Uterus (tissue), 2 donors: ENCODE measurements around the gene ZSWIM5.

ENCODE experiments used
- POLR2A ChIP-seq, 2 donors: fragments of 450-650 bp; IDR thresholded peaks; one replicate each; pipeline ENCODE4 v1.6.1; 2016; ENCODE audit warnings: antibody characterized with exemption in 2 of 2, mild to moderate bottlenecking in 1 of 2, moderate library complexity in 1 of 2
- TF ChIP-seq, protein P1 (sequence below), 4 experiments: fragments of 200-600 bp in 2 of 4; fragments of 450-650 bp in 2 of 4; sonication (generic) in 2 of 4; IDR thresholded peaks; one replicate each; pipeline ENCODE4 v1.5.1; 2016 to 2019; ENCODE audit warnings: antibody characterized with exemption in 4 of 4, mild to moderate bottlenecking in 2 of 4, moderate library complexity in 1 of 4

GRCh38 chr1:45071567-45071966 is 134.8 kb downstream of the ZSWIM5 start:
- TF ChIP-seq, protein P1, sequence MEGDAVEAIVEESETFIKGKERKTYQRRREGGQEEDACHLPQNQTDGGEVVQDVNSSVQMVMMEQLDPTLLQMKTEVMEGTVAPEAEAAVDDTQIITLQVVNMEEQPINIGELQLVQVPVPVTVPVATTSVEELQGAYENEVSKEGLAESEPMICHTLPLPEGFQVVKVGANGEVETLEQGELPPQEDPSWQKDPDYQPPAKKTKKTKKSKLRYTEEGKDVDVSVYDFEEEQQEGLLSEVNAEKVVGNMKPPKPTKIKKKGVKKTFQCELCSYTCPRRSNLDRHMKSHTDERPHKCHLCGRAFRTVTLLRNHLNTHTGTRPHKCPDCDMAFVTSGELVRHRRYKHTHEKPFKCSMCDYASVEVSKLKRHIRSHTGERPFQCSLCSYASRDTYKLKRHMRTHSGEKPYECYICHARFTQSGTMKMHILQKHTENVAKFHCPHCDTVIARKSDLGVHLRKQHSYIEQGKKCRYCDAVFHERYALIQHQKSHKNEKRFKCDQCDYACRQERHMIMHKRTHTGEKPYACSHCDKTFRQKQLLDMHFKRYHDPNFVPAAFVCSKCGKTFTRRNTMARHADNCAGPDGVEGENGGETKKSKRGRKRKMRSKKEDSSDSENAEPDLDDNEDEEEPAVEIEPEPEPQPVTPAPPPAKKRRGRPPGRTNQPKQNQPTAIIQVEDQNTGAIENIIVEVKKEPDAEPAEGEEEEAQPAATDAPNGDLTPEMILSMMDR (IDR thresholded peaks at IDR 0.05) = no peak
- no peak for TF ChIP-seq POLR2A (IDR thresholded peaks at IDR 0.05)
